Spinal cord (tissue), 10 donors: ENCODE measurements around the gene A1BG. TPM values are rescaled to one million over a fixed set of nuclear protein-coding genes. Genes with fewer than 3 reads are reported as not detected.

Experiments
- DNase-seq, 6 donors: peaks; one replicate each; pipeline versions ENCODE4 v3.0.0 to v3.0.0-alpha.2; 2013 to 2015; ENCODE audit warnings: low spot score in 6 of 6, low read depth in 4 of 6
- H3K27ac ChIP-seq: one replicate; pipeline ENCODE4 v1.5.1; 2013; ENCODE audit warnings: low read depth, low read length, control low read depth
- H3K27me3 ChIP-seq: one replicate; pipeline ENCODE4 v1.6.1; 2013; ENCODE audit warnings: low read length; ENCODE audit not compliant: control insufficient read depth, insufficient read depth
- H3K36me3 ChIP-seq: one replicate; pipeline ENCODE4 v1.6.1; 2013; ENCODE audit warnings: low read length; ENCODE audit not compliant: control insufficient read depth, insufficient read depth
- H3K4me1 ChIP-seq: one replicate; pipeline ENCODE4 v1.6.1; 2013; ENCODE audit warnings: low read length; ENCODE audit not compliant: control insufficient read depth, insufficient read depth
- H3K4me3 ChIP-seq: one replicate; pipeline ENCODE4 v1.5.1; 2013; ENCODE audit warnings: low read depth, low read length, control low read depth
- H3K9me3 ChIP-seq: one replicate; pipeline ENCODE4 v1.6.1; 2013; ENCODE audit warnings: low read length; ENCODE audit not compliant: control insufficient read depth, insufficient read depth
- WGBS: methylation state at CpG from one replicate; pipeline ENCODE4 v1.1.5; 2013; ENCODE audit warnings: missing lambda C conversion rate; ENCODE audit not compliant: insufficient coverage; 5-methylcytosine and 5-hydroxymethylcytosine counted together
- polyA plus RNA-seq, 2 donors: library from polyadenylated mRNA; unstranded; fragments of 120-200 nt; gene quantifications; one replicate each; pipeline ENCODE4 v1.2.1, GENCODE V29; 2013; ENCODE audit not compliant: insufficient read length in 2 of 2
- total RNA-seq, 2 donors: library from RNA; depleted of rRNA in 1 of 2; stranded (reverse); fragments of 120-200 nt in 1 of 2; fragments of >200 nt in 1 of 2; gene quantifications; one replicate each; pipeline versions ENCODE4 v1.2.3 to v1.2.4, GENCODE V29; 2013 to 2014
- donor health status: healthy.

Gene A1BG
- total and polyA plus RNA-seq, 4 donors = 2.0 to 10.8 (median 5.0) TPM

GRCh38 chr19:58336820-58337219, 16.5 kb downstream of the A1BG start:
- Histone ChIP-seq H3K4me1 (no peaks in the 10 kb centered on the region), H3K4me3 (no peak overlapping the region), H3K9me3 (no peaks in the 10 kb centered on the region), H3K27me3 (no peaks in the 10 kb centered on the region), H3K27ac (no peak overlapping the region), H3K36me3 (peaks cover 56% of the 10 kb centered on the region)
- DNase-seq = no peak
- 100% methylated on average over 1 of the region's 4 CpGs for WGBS

- no peaks in the 10 kb centered on the region for H3K9me3 ChIP-seq
- H3K27me3 ChIP-seq = no peaks in the 10 kb centered on the region
- H3K36me3 ChIP-seq = peaks cover 56% of the 10 kb centered on the region
- no peak overlapping the region for H3K27ac ChIP-seq
- no peaks in the 10 kb centered on the region for H3K4me1 ChIP-seq
- WGBS = 100% methylated on average over 1 of the region's 1 CpG
- H3K4me3 ChIP-seq = no peak overlapping the region
- DNase-seq = no peak
Observed at GRCh38 chr19:58336216-58336615, 17.1 kb downstream of the A1BG start.

GRCh38 chr19:58335630-58336029, 17.7 kb downstream of the A1BG start:
- no peak overlapping the region for H3K4me3 ChIP-seq
- 95% methylated on average over 3 of the region's 3 CpGs for WGBS
- DNase-seq = no peak
- no peaks in the 10 kb centered on the region for H3K27me3 ChIP-seq
- peaks cover 53% of the 10 kb centered on the region for H3K36me3 ChIP-seq
- no peaks in the 10 kb centered on the region for H3K9me3 ChIP-seq
- no peaks in the 10 kb centered on the region for H3K4me1 ChIP-seq
- H3K27ac ChIP-seq = no peak overlapping the region

- Histone ChIP-seq H3K4me1 (no peaks in the 10 kb centered on the region), H3K27ac (no peak overlapping the region), H3K4me3 (no peak overlapping the region), H3K36me3 (peaks cover 49% of the 10 kb centered on the region), H3K27me3 (no peaks in the 10 kb centered on the region), H3K9me3 (no peaks in the 10 kb centered on the region)
- DNase-seq = no peak
- WGBS = 95% methylated on average over 16 of the region's 19 CpGs
Observed at GRCh38 chr19:58334691-58335249, 18.5 kb downstream of the A1BG start.

GRCh38 chr19:58332697-58333096, 20.6 kb downstream of the A1BG start:
- no peaks in the 10 kb centered on the region for H3K9me3 ChIP-seq
- H3K36me3 ChIP-seq = peaks cover 29% of the 10 kb centered on the region
- no peak overlapping the region for H3K4me3 ChIP-seq
- no peaks in the 10 kb centered on the region for H3K27me3 ChIP-seq
- WGBS = no CpG with 5 or more reads among the region's 1 CpG
- DNase-seq = peak in 1 of 6 donors; percentile 14
- H3K27ac ChIP-seq = no peak overlapping the region
- H3K4me1 ChIP-seq = peaks cover 10% of the 10 kb centered on the region

GRCh38 chr19:58330458-58330857, 22.8 kb downstream of the A1BG start:
- peaks cover 20% of the 10 kb centered on the region for H3K4me1 ChIP-seq
- peaks cover 13% of the 10 kb centered on the region for H3K36me3 ChIP-seq
- WGBS = 62% methylated on average over 4 of the region's 4 CpGs
- H3K9me3 ChIP-seq = no peaks in the 10 kb centered on the region
- no peak overlapping the region for H3K27ac ChIP-seq
- no peaks in the 10 kb centered on the region for H3K27me3 ChIP-seq
- no peak for DNase-seq
- H3K4me3 ChIP-seq = no peak overlapping the region

- WGBS = 30% methylated on average over 9 of the region's 10 CpGs
- no peak overlapping the region for H3K27ac ChIP-seq
- no peak for DNase-seq
- H3K4me3 ChIP-seq = no peak overlapping the region
- no peaks in the 10 kb centered on the region for H3K9me3 ChIP-seq
- peaks cover 23% of the 10 kb centered on the region for H3K4me1 ChIP-seq
- H3K27me3 ChIP-seq = no peaks in the 10 kb centered on the region
- H3K36me3 ChIP-seq = peaks cover 3% of the 10 kb centered on the region
Observed at GRCh38 chr19:58328999-58329398, 24.3 kb downstream of the A1BG start.

- under 1% methylated on average over 62 of the region's 62 CpGs for WGBS
- H3K27ac ChIP-seq = peak within 1 kb of the TSS; percentile 97
Observed at GRCh38 chr19:58326914-58327726, 26.2 kb downstream of the A1BG start, which contains the start of gene ZSCAN22. TSS of gene ZSCAN22 (plus strand) at chr19:58326994. CDS start at chr19:58334803, 7,809 bp downstream.

GRCh38 chr19:58326501-58326913, 26.8 kb downstream of the A1BG start:
- Histone ChIP-seq H3K27me3 (no peaks in the 10 kb centered on the region), H3K27ac (peak overlapping the region; percentile 97), H3K4me3 (peak overlapping the region; percentile 98), H3K4me1 (peaks cover 23% of the 10 kb centered on the region), H3K9me3 (no peaks in the 10 kb centered on the region), H3K36me3 (peaks cover 3% of the 10 kb centered on the region)
- WGBS = 3% methylated on average over 9 of the region's 9 CpGs
- DNase-seq = no peak

More at GRCh38 chr19:58326914-58327726, 26.2 kb downstream of the A1BG start, which contains the start of gene ZSCAN22:
- peak; percentile 91 to 99 (median 97) for DNase-seq
- Histone ChIP-seq H3K4me3 (peak within 1 kb of the TSS; percentile 98), H3K36me3 (peaks cover 3% of the 10 kb centered on the region), H3K9me3 (no peaks in the 10 kb centered on the region), H3K4me1 (peaks cover 23% of the 10 kb centered on the region), H3K27me3 (no peaks in the 10 kb centered on the region)
